Neutrophil (primary cell): ENCODE data around the gene NIM1K.
"Not testable (repeated sequence)": the region's sequence is repeated elsewhere in the genome, so short reads cannot be mapped to it uniquely, and the experiment has no call there.

Source experiments
- H3K27ac ChIP-seq: fragments of 200-600 bp; sonication (generic); 2 replicates; pipeline ENCODE4 v1.5.1; 2016; ENCODE audit warnings: mild to moderate bottlenecking, moderate library complexity
- H3K27me3 ChIP-seq: fragments of 200-600 bp; sonication (generic); 2 replicates; pipeline ENCODE4 v1.6.0; 2016; ENCODE audit warnings: mild to moderate bottlenecking
- H3K36me3 ChIP-seq: fragments of 200-600 bp; sonication (generic); 2 replicates; pipeline ENCODE4 v1.5.1; 2017
- H3K4me1 ChIP-seq, 2 experiments: fragments of 200-600 bp in 1 of 2; sonication (generic) in 1 of 2; 1 replicate in 1 of 2; 2 replicates in 1 of 2; pipeline versions ENCODE4 v1.5.1 to v1.6.1; 2013 to 2016; ENCODE audit warnings: low read depth in 1 of 2, low read length in 1 of 2, mild to moderate bottlenecking in 1 of 2, moderate library complexity in 1 of 2; ENCODE audit not compliant: control insufficient read depth in 1 of 2, insufficient read depth in 1 of 2
- H3K4me3 ChIP-seq, 2 experiments: fragments of 200-600 bp in 1 of 2; sonication (generic) in 1 of 2; 1 replicate in 1 of 2; 2 replicates in 1 of 2; pipeline ENCODE4 v1.5.1; 2013 to 2016; ENCODE audit warnings: low read depth in 1 of 2, low read length in 1 of 2, mild to moderate bottlenecking in 1 of 2, moderate library complexity in 1 of 2
- H3K9me3 ChIP-seq: fragments of 200-600 bp; sonication (generic); 2 replicates; pipeline ENCODE4 v1.5.1; 2016
- CTCF ChIP-seq: fragments of 200-600 bp; sonication (generic); IDR thresholded peaks from 2 replicates; pipeline ENCODE4 v1.5.1; 2016; ENCODE audit warnings: antibody characterized with exemption

Gene NIM1K

GRCh38 chr5:43156388-43156787 lies 35.6 kb upstream of the NIM1K start:
- Histone ChIP-seq H3K9me3 (no peaks in the 10 kb centered on the region), H3K27ac (no peak overlapping the region), H3K4me1 (peaks cover 7 to 8% of the 10 kb centered on the region in 2 experiments), H3K4me3 (no peak overlapping the region), H3K27me3 (no peaks in the 10 kb centered on the region), H3K36me3 (peaks cover 9% of the 10 kb centered on the region)
- TF ChIP-seq CTCF = no peak

GRCh38 chr5:43157068-43157467 lies 35.0 kb upstream of the NIM1K start:
- Histone ChIP-seq H3K9me3 (no peaks in the 10 kb centered on the region), H3K4me3 (no peak overlapping the region), H3K36me3 (peaks cover 10% of the 10 kb centered on the region), H3K4me1 (peaks cover 10 to 14% of the 10 kb centered on the region in 2 experiments), H3K27me3 (no peaks in the 10 kb centered on the region), H3K27ac (no peak overlapping the region)
- TF ChIP-seq CTCF = no peak

GRCh38 chr5:43161244-43161643 lies 30.8 kb upstream of the NIM1K start:
- peak overlapping the region; percentile 66 for H3K27ac ChIP-seq
- H3K36me3 ChIP-seq = peaks cover 17% of the 10 kb centered on the region
- H3K9me3 ChIP-seq = no peaks in the 10 kb centered on the region
- no peaks in the 10 kb centered on the region for H3K27me3 ChIP-seq
- H3K4me1 ChIP-seq = peaks cover 10 to 14% of the 10 kb centered on the region in 2 experiments
- H3K4me3 ChIP-seq = no peak overlapping the region
- no peak for TF ChIP-seq CTCF

- not testable (repeated sequence) for H3K4me3 ChIP-seq, H3K27me3 ChIP-seq, H3K27ac ChIP-seq, H3K9me3 ChIP-seq
- peaks cover 10 to 14% of the 10 kb centered on the region in 2 experiments for H3K4me1 ChIP-seq
- H3K36me3 ChIP-seq = peaks cover 29% of the 10 kb centered on the region
Measured at GRCh38 chr5:43164801-43165200, 27.2 kb upstream of the NIM1K start.

- no peaks in the 10 kb centered on the region for H3K9me3 ChIP-seq
- no peaks in the 10 kb centered on the region for H3K27me3 ChIP-seq
- no peak for TF ChIP-seq CTCF
- peaks cover 10 to 14% of the 10 kb centered on the region in 2 experiments for H3K4me1 ChIP-seq
- H3K36me3 ChIP-seq = peaks cover 29% of the 10 kb centered on the region
- H3K4me3 ChIP-seq = no peak overlapping the region
- no peak overlapping the region for H3K27ac ChIP-seq
Measured at GRCh38 chr5:43165323-43165722, 26.7 kb upstream of the NIM1K start.

GRCh38 chr5:43168175-43168574 lies 23.9 kb upstream of the NIM1K start:
- H3K9me3 ChIP-seq = no peaks in the 10 kb centered on the region
- TF ChIP-seq CTCF = no peak
- no peak overlapping the region for H3K4me3 ChIP-seq
- H3K27me3 ChIP-seq = no peaks in the 10 kb centered on the region
- no peak overlapping the region for H3K27ac ChIP-seq
- peaks cover 24% of the 10 kb centered on the region for H3K36me3 ChIP-seq
- H3K4me1 ChIP-seq = peaks cover 2 to 6% of the 10 kb centered on the region in 2 experiments
